Hematopoietic multipotent progenitor cell treated with erythropoietin and hydrocortisone succinate and interleukin-3 and kit ligand, for 8 days (in vitro differentiated cells): ENCODE measurements around the gene ITGAV.

Experiments used
- DNase-seq: peaks from one replicate; pipeline ENCODE4 v3.0.0-alpha.2; 2015

The ITGAV gene

GRCh38 chr2:186688813-186689212 lies 99.0 kb downstream of the ITGAV start:
- no peak for DNase-seq

- no peak for DNase-seq
Measured at GRCh38 chr2:186690786-186691185, 100.9 kb downstream of the ITGAV start.

- DNase-seq = no peak
Measured at GRCh38 chr2:186691231-186691630, 101.4 kb downstream of the ITGAV start.

- no peak for DNase-seq
Measured at GRCh38 chr2:186691900-186692299, 102.0 kb downstream of the ITGAV start.

GRCh38 chr2:186693446-186693832 lies 103.6 kb downstream of the ITGAV start:
- no peak for DNase-seq

- DNase-seq = no peak
Measured at GRCh38 chr2:186695081-186695756, 105.4 kb downstream of the ITGAV start.

GRCh38 chr2:186696290-186696689 lies 106.4 kb downstream of the ITGAV start:
- DNase-seq = no peak

GRCh38 chr2:186696804-186697203 lies 106.9 kb downstream of the ITGAV start:
- DNase-seq = no peak

- DNase-seq = no peak
Measured at GRCh38 chr2:186697536-186697935, 107.7 kb downstream of the ITGAV start.

GRCh38 chr2:186699742-186700141 lies 109.9 kb downstream of the ITGAV start:
- DNase-seq = no peak

GRCh38 chr2:186702006-186702405 lies 112.2 kb downstream of the ITGAV start:
- DNase-seq = no peak

GRCh38 chr2:186702501-186702900 lies 112.6 kb downstream of the ITGAV start:
- DNase-seq = no peak

GRCh38 chr2:186704897-186705296 lies 115.0 kb downstream of the ITGAV start:
- no peak for DNase-seq

GRCh38 chr2:186709529-186710450 lies 119.9 kb downstream of the ITGAV start:
- no peak for DNase-seq

- no peak for DNase-seq
Measured at GRCh38 chr2:186713691-186714090, 123.8 kb downstream of the ITGAV start.

- no peak for DNase-seq
Measured at GRCh38 chr2:186714611-186715010, 124.8 kb downstream of the ITGAV start.

GRCh38 chr2:186716004-186716403 lies 126.1 kb downstream of the ITGAV start:
- DNase-seq = no peak

- no peak for DNase-seq
Measured at GRCh38 chr2:186716899-186717298, 127.0 kb downstream of the ITGAV start.

GRCh38 chr2:186717320-186718007 lies 127.6 kb downstream of the ITGAV start:
- no peak for DNase-seq

- DNase-seq = no peak
Measured at GRCh38 chr2:186718122-186718521, 128.3 kb downstream of the ITGAV start.

GRCh38 chr2:186718903-186719302 lies 129.0 kb downstream of the ITGAV start:
- DNase-seq = no peak

- DNase-seq = no peak
Measured at GRCh38 chr2:186721956-186722355, 132.1 kb downstream of the ITGAV start.

- no peak for DNase-seq
Measured at GRCh38 chr2:186724736-186725135, 134.9 kb downstream of the ITGAV start.

GRCh38 chr2:186725783-186726182 lies 135.9 kb downstream of the ITGAV start:
- no peak for DNase-seq
